ENCODE results near the gene ARID1A.

DNA sequence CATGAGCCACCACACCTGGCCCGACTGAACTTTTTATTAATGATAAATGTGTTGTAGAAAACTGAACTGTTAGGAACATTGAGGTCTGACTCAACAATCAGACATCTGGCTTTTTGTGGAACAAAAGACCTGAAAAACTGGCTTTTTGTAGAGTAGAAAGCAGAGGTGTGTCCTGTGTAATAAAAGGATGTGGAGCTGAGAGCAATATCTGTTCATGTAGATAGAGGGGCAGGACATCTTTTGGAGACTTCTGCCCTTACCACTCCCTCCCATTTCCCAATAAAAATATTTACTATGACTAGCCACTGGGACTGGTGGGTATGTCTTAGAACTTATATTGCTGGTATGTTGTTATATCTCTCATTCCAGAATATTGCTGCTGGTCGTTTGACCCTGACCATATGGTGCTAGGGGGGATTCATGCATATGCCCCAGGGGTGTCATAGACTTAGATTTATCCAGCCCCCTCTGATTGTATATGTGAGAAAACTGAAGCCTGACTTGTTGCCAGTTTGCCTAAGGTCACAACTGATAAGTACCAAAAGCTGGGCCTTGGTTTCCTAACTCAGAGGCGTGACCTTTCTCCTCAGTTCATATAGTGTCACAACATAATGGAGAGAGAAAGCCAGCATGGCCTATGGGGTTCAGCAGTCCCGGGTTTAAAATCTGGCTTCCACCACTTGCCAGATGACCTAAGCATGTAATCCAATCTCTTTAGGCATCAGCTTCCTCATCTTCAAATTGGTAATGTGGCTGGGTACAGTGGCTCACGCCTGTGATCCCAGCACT, 58.5 kb downstream of the ARID1A start:
- TF ChIP-seq, protein P1, sequence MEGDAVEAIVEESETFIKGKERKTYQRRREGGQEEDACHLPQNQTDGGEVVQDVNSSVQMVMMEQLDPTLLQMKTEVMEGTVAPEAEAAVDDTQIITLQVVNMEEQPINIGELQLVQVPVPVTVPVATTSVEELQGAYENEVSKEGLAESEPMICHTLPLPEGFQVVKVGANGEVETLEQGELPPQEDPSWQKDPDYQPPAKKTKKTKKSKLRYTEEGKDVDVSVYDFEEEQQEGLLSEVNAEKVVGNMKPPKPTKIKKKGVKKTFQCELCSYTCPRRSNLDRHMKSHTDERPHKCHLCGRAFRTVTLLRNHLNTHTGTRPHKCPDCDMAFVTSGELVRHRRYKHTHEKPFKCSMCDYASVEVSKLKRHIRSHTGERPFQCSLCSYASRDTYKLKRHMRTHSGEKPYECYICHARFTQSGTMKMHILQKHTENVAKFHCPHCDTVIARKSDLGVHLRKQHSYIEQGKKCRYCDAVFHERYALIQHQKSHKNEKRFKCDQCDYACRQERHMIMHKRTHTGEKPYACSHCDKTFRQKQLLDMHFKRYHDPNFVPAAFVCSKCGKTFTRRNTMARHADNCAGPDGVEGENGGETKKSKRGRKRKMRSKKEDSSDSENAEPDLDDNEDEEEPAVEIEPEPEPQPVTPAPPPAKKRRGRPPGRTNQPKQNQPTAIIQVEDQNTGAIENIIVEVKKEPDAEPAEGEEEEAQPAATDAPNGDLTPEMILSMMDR (conservative IDR thresholded peaks at IDR 0.05; ENCODE audit: low read length) = no peak
- TF ChIP-seq EZH2phosphoT487 (IDR thresholded peaks at IDR 0.05; ENCODE audit: borderline replicate concordance) = no peak
